H9 (cell line): ENCODE data around the gene GLB1L2. TPM values are rescaled to one million over a fixed set of nuclear protein-coding genes. Genes with fewer than 3 reads are reported as not detected.

Experiments
- DNase-seq: peaks from one replicate; pipeline ENCODE4 v3.0.0-alpha.2; 2017
- H2AFZ ChIP-seq: one replicate; pipeline ENCODE4 v1.6.1; 2013; ENCODE audit warnings: mild to moderate bottlenecking, low read length, control low read depth, moderate library complexity
- H2AK5ac ChIP-seq: 2 replicates; pipeline ENCODE4 v1.6.1; 2013; ENCODE audit warnings: low read length, control low read depth, mixed read lengths; ENCODE audit not compliant: insufficient read length
- H2BK120ac ChIP-seq: one replicate; pipeline ENCODE4 v1.6.1; 2013; ENCODE audit warnings: low read depth, mild to moderate bottlenecking, low read length, control low read depth, inconsistent platforms; ENCODE audit not compliant: poor library complexity, severe bottlenecking
- H2BK12ac ChIP-seq: 2 replicates; pipeline ENCODE4 v1.6.1; 2013; ENCODE audit warnings: low read length, control low read depth, mixed read lengths, low read depth; ENCODE audit not compliant: insufficient read length
- H2BK15ac ChIP-seq: 2 replicates; pipeline ENCODE4 v1.6.1; 2013; ENCODE audit warnings: low read depth, low read length, control low read depth
- H2BK20ac ChIP-seq: one replicate; pipeline ENCODE4 v1.6.1; 2013; ENCODE audit warnings: low read depth, mild to moderate bottlenecking, low read length, control low read depth, inconsistent platforms; ENCODE audit not compliant: poor library complexity, severe bottlenecking
- H2BK5ac ChIP-seq: 2 replicates; pipeline ENCODE4 v1.6.1; 2013; ENCODE audit warnings: low read length, control low read depth, mixed read lengths; ENCODE audit not compliant: insufficient read length
- H3K14ac ChIP-seq: 2 replicates; pipeline ENCODE4 v1.6.1; 2013; ENCODE audit warnings: low read length, control low read depth; ENCODE audit not compliant: insufficient read depth
- H3K18ac ChIP-seq: 2 replicates; pipeline ENCODE4 v1.6.1; 2013; ENCODE audit warnings: low read depth, mild to moderate bottlenecking, mixed read lengths, low read length, control low read depth; ENCODE audit not compliant: insufficient read length
- H3K23ac ChIP-seq: 2 replicates; pipeline ENCODE4 v1.6.1; 2013; ENCODE audit warnings: low read length, control low read depth, mixed read lengths, low read depth; ENCODE audit not compliant: insufficient read length
- H3K23me2 ChIP-seq: 2 replicates; pipeline ENCODE4 v1.6.1; 2013; ENCODE audit warnings: low read depth, mild to moderate bottlenecking, mixed read lengths, low read length, control low read depth; ENCODE audit not compliant: insufficient read length, poor library complexity, severe bottlenecking
- H3K27ac ChIP-seq: 2 replicates; pipeline ENCODE4 v1.5.1; 2013; ENCODE audit warnings: low read length, control low read depth, mixed read lengths, low read depth; ENCODE audit not compliant: insufficient read length
- H3K27me3 ChIP-seq: 2 replicates; pipeline ENCODE4 v1.6.1; 2013; ENCODE audit warnings: low read length, control low read depth, inconsistent platforms; ENCODE audit not compliant: insufficient read depth
- H3K4ac ChIP-seq: 2 replicates; pipeline ENCODE4 v1.6.1; 2013; ENCODE audit warnings: low read depth, mild to moderate bottlenecking, control low read depth, inconsistent platforms, low read length, moderate library complexity
- H3K4me1 ChIP-seq: 2 replicates; pipeline ENCODE4 v1.6.1; 2013; ENCODE audit warnings: low read length, control low read depth, inconsistent platforms; ENCODE audit not compliant: insufficient read depth
- H3K4me2 ChIP-seq: 2 replicates; pipeline ENCODE4 v1.6.1; 2013; ENCODE audit warnings: low read length, control low read depth, mixed read lengths; ENCODE audit not compliant: insufficient read length, insufficient read depth
- H3K56ac ChIP-seq: 2 replicates; pipeline ENCODE4 v1.6.1; 2013; ENCODE audit warnings: low read depth, mild to moderate bottlenecking, mixed read lengths, low read length, control low read depth; ENCODE audit not compliant: insufficient read length
- H3K79me1 ChIP-seq: 2 replicates; pipeline ENCODE4 v1.6.1; 2013; ENCODE audit warnings: low read depth, mild to moderate bottlenecking, moderate library complexity, low read length, control low read depth, inconsistent platforms; ENCODE audit not compliant: insufficient read depth, poor library complexity, severe bottlenecking
- H3K79me2 ChIP-seq: 2 replicates; pipeline ENCODE4 v1.6.1; 2013; ENCODE audit warnings: low read length, control low read depth, inconsistent platforms; ENCODE audit not compliant: insufficient read depth
- H3K9ac ChIP-seq: 2 replicates; pipeline ENCODE4 v1.6.1; 2013; ENCODE audit warnings: low read length, control low read depth, mixed read lengths; ENCODE audit not compliant: insufficient read length; ENCODE audit errors: extremely low read depth
- H3K9me3 ChIP-seq: one replicate; pipeline ENCODE4 v1.6.1; 2013; ENCODE audit warnings: low read depth, low read length, inconsistent platforms; ENCODE audit not compliant: control insufficient read depth
- H3T11ph ChIP-seq: one replicate; pipeline ENCODE4 v1.6.1; 2013; ENCODE audit warnings: mild to moderate bottlenecking, low read length, control low read depth, inconsistent platforms
- H4K20me1 ChIP-seq: one replicate; pipeline ENCODE4 v1.6.1; 2013; ENCODE audit not compliant: control insufficient read depth, insufficient read length, insufficient read depth
- H4K5ac ChIP-seq: 2 replicates; pipeline ENCODE4 v1.6.1; 2013; ENCODE audit warnings: low read depth, mild to moderate bottlenecking, mixed read lengths, low read length, control low read depth; ENCODE audit not compliant: insufficient read length
- H4K8ac ChIP-seq: replicated peaks from 2 replicates; pipeline ENCODE4 v1.6.1; 2013; ENCODE audit warnings: low read length, control low read depth, mixed read lengths, low read depth; ENCODE audit not compliant: insufficient read length
- H4K91ac ChIP-seq: 2 replicates; pipeline ENCODE4 v1.6.1; 2013; ENCODE audit warnings: low read depth, mild to moderate bottlenecking, moderate library complexity, mixed read lengths, low read length, control low read depth; ENCODE audit not compliant: insufficient read length
- H3K27ac Mint-ChIP-seq, 3 experiments: 2 replicates in 2 of 3; 3 replicates in 1 of 3; pipeline ENCODE4 v1.8.0; 2020 to 2021; ENCODE audit warnings: mixed read lengths in 3 of 3, mild to moderate bottlenecking in 1 of 3, moderate library complexity in 1 of 3
- H3K27me3 Mint-ChIP-seq: 2 replicates; pipeline ENCODE4 v1.8.0; 2021; ENCODE audit warnings: low read depth, mild to moderate bottlenecking, moderate library complexity, mixed read lengths
- H3K36me3 Mint-ChIP-seq, 3 experiments: 2 replicates in 2 of 3; 3 replicates in 1 of 3; pipeline ENCODE4 v1.8.0; 2020 to 2021; ENCODE audit warnings: low read depth in 3 of 3, mixed read lengths in 3 of 3; ENCODE audit not compliant: insufficient read depth in 1 of 3
- H3K4me1 Mint-ChIP-seq, 2 experiments: 2 replicates each; pipeline ENCODE4 v1.8.0; 2020; ENCODE audit warnings: mixed read lengths in 2 of 2
- H3K4me3 Mint-ChIP-seq, 2 experiments: 2 replicates in 1 of 2; 3 replicates in 1 of 2; pipeline ENCODE4 v1.8.0; 2020 to 2021; ENCODE audit warnings: mild to moderate bottlenecking in 2 of 2, mixed read lengths in 2 of 2, moderate library complexity in 1 of 2
- H3K9me3 Mint-ChIP-seq, 2 experiments: 2 replicates in 1 of 2; 3 replicates in 1 of 2; pipeline ENCODE4 v1.8.0; 2020; ENCODE audit warnings: mild to moderate bottlenecking in 2 of 2, mixed read lengths in 2 of 2, moderate library complexity in 1 of 2
- CTCF ChIP-seq: fragments of 200-600 bp; sonication (generic); conservative IDR thresholded peaks from 3 replicates; pipeline ENCODE4 v1.8.0; 2021; ENCODE audit warnings: antibody characterized with exemption, mild to moderate bottlenecking
- WGBS: extraction: QIAGEN DNeasy Blood & Tissue Kit; methylation state at CpG from one replicate; pipeline ENCODE4 v1.1.7; 2013; ENCODE audit warnings: missing lambda C conversion rate, low lambda C conversion rate, mixed read lengths; ENCODE audit not compliant: insufficient read length; ENCODE audit errors: extremely low coverage; 5-methylcytosine and 5-hydroxymethylcytosine counted together
- total RNA-seq: library from RNA; stranded (reverse); gene quantifications from 2 replicates; pipeline ENCODE4 v1.2.1, GENCODE V29; 2021

GLB1L2 gene
- total RNA-seq, 1 experiment from 2014 or later = 2.4 TPM

- Histone ChIP-seq H3K79me2 (no peaks in the 10 kb centered on the region), H3K23ac (no peak overlapping the region), H2BK120ac (no peak overlapping the region), H3K4me1 (no peaks in the 10 kb centered on the region), H3K27me3 (no peaks in the 10 kb centered on the region), H3K56ac (no peak overlapping the region), H3K9me3 (no peaks in the 10 kb centered on the region), H4K91ac (no peak overlapping the region), H2AK5ac (no peak overlapping the region), H3K4ac (no peak overlapping the region), H3K9ac (no peak overlapping the region), H2BK5ac (no peak overlapping the region), H4K5ac (no peak overlapping the region), H2BK20ac (no peak overlapping the region), H3K14ac (no peak overlapping the region), H3K79me1 (no peaks in the 10 kb centered on the region), H3T11ph (no peak overlapping the region), H2BK15ac (no peak overlapping the region), H3K4me2 (no peak overlapping the region), H4K8ac (no peak overlapping the region), H2BK12ac (no peak overlapping the region), H2AFZ (no peak overlapping the region), H3K18ac (no peak overlapping the region), H4K20me1 (no peaks in the 10 kb centered on the region), H3K27ac (no peak overlapping the region), H3K23me2 (no peaks in the 10 kb centered on the region)
- Mint-ChIP-seq H3K27me3 (no peaks in the 10 kb centered on the region), H3K36me3 (peaks cover 8 to 34% (median 21%) of the 10 kb centered on the region in 3 experiments; a peak in 6 of 7 replicates), H3K4me1 (peaks cover 9 to 10% of the 10 kb centered on the region in 2 experiments), H3K9me3 (no peaks in the 10 kb centered on the region; a peak in 1 of 5 replicates), H3K4me3 (no peak overlapping the region), H3K27ac (peak overlapping the region in 1 of 3 experiments; percentile 74; a peak in 2 of 7 replicates)
- TF ChIP-seq CTCF = no peak
- WGBS = no CpG with 5 or more reads among the region's 14 CpGs
- DNase-seq = no peak
Measured at GRCh38 chr11:134384406-134384805, 52.6 kb downstream of the GLB1L2 start.
